NCI-H82 treated with DMSO at 0.1 percent for 48 hours (cell line): ENCODE data around the gene RASA3.

ENCODE experiments used
- DNase-seq: peaks from one replicate; lab custom pipeline; 2025; ENCODE audit not compliant: unreplicated experiment; lab: John Stamatoyannopoulos, UW

RASA3 gene

DNA sequence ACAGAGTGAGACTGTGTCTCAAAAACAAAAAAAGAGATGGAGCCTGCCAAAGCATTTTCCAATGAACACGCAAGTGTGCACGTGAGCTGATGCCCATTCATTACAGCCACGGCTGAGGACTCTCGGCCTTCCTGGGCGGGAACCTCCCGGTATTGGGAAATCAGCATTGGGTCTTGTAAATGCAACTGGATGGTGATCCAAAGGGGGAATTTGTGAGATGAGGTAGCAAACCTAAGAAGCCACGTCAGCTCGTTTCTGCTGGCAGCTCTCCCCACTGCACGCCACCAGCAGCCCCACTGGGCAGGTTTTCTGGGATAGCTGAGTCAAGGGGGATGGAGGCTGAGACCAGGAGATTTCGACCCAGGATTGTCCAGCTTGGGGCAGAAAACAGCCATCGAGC is 170.0 kb downstream of the RASA3 start:
- no peak for DNase-seq

DNA sequence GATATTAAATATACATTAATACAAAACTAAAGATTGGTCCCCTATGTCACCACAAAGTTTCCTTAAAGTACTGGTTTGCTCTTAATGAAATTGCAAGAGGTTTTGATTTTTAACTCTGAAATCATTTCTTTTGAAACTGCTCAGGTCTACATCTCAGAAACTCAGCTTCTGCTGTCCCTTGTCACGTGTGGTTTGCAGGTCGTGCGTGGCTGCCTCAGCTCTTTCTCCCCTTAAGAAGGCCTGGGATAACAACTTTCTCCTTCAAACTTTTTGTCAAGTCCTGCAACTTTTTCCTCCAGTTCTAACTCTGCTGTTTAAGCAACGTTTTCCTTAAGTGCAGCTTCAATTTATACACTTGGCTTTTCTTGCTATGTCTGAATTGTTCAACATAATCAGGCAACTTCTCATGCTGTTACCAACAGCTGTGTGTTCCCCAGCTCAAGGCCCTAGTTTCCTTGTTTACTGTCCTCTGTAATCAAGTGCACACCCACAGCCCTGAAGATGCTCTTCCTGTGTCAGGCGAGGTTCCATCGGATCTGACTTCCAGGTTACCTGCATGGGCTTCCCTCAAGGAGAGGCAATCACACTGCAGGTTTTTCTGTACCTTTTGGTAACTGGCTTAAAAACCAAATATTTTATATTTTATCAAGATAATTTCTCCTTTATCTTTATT is 172.0 kb downstream of the RASA3 start:
- no peak for DNase-seq

DNA sequence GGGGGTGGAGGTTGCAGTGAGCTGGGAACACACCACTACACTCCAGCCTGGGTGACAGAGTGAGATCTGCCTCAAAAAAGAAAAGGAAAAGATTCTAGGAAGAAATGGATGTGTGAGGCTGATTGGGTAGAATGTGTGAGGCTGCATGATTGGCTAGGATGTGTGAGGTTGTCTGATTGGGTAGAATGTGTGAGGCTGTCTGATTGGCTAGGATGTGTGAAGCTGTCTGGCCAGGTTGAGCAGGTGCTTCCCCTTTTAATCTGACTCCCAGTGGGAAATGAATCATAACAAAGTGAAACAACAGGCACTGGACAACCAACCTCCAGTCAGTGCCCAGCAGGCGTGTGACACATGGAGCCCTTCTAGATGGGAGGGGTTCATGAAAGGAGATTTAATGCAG is 173.2 kb downstream of the RASA3 start:
- DNase-seq: no peak

DNA sequence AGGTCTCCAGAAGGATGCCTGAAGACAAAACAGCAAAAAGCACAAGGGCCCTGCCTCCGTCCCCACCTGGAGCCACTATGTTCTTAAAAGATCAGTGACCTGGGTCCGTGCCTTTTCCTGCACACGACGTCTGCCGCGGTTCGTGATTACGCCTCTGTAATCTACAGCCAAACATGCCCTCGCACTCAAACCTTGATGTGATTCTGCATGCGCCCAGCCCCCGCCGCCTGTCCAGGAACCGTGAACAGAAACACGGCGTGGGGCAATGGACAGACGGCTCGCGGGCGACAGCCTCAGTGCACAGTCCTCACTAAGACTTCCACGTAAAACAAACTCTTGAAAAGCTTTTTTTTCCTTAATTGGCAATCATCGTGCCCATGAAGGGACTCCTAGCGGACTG is 174.1 kb downstream of the RASA3 start:
- DNase-seq: no peak

DNA sequence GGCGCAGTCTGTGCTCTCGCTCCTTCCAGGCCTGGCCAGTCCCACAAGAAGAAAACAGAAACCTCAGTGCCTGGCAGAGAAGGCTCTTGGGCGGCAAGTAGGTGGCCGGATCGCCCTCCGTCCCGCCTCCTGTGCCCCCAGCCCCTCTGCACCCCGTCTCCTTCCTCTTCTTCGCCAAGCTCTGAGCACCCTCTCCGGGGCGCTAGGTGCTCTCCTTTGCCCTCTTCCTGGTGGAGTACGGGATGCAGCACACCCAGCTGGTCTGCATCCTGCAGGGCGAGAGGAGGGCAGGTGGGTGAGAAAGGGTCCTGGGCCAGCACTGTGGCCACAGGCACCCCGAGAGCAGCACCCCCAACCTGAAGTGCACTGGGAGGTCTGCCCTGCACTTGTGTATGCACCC is 175.9 kb downstream of the RASA3 start:
- no peak for DNase-seq

DNA sequence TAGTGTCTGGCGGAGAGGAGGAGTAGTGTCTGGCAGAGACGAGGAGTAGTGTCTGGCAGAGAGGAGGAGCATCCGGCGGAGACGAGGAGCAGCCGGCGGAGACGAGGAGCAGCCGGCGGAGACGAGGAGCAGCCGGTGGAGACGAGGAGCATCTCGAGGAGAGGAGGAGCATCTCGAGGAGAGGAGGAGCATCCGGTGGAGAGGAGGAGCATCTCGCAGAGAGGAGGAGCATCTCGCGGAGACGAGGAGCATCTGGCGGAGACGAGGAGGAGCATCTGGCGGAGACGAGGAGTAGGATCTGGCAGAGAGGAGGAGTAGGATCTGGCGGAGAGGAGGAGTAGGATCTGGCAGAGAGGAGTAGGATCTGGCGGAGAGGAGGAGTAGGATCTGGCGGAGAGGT is 176.7 kb downstream of the RASA3 start:
- DNase-seq: no peak

DNA sequence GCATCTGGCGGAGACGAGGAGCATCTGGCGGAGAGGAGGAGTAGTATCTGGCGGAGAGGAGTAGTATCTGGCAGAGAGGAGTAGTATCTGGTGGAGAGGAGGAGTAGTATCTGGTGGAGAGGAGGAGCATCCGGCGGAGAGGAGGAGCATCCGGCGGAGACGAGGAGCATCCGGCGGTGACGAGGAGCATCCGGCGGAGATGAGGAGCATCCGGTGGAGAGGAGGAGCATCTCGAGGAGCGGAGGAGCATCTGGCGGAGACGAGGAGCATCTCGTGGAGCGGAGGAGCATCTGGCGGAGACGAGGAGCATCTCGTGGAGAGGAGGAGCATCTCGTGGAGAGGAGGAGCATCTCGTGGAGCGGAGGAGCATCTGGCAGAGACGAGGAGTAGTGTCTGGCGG is 177.2 kb downstream of the RASA3 start:
- no peak for DNase-seq

DNA sequence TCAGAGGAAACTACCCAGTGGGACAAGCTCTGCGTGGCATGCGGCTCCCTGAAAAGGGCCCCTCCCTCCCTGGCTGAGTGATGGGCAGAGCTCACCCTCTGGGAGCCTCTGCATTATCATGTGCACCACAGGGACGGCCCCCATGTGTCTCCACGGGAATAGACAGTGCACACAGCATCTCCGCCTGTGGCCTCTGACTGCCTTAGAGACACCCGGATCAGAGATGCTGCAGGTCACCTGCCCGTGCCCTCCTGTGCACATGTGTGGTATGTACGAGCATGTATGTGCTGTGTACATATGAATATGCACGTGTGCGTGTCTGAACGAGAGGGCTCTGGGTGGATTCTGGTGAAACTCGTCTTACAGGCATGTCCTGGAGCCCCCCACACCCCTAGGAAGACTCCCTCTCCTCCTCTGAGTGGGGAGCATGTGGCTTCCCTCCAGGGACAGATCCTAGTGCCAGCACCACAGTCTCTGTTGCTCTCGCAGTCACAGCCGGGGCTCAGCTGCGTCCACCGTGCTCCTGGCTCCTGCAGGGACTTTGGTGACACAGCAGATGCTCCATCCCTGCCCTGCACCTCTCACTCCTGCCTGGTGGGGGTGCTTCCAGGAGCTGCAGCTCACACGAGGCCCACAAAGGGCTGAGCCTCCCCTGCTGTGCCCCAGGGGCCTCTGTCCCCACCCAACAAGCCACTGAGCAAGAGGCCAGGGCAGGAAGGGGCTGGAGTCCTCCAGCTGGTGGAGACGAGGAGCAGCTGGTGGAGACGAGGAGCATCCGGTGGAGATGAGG is 178.2 kb downstream of the RASA3 start:
- no peak for DNase-seq

DNA sequence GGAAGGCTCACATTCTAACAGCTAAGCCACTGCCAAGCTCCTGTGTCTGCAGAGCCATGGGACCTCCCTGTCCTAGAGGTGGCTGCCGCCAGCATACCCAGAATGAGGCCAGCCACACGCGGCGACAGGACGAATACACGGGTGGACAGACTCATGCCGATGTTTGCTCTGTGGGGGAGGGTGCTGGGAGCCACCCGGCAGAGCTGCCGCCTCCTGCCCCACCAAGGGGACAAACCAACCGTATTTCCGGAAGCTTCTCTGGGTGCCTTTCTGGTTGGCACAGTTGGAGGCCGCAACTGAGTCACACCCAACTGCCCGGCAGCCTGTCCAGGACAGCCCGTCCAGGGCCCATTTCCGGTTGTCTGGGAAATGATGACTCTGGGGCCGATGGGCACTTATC is 178.9 kb downstream of the RASA3 start:
- no peak for DNase-seq

DNA sequence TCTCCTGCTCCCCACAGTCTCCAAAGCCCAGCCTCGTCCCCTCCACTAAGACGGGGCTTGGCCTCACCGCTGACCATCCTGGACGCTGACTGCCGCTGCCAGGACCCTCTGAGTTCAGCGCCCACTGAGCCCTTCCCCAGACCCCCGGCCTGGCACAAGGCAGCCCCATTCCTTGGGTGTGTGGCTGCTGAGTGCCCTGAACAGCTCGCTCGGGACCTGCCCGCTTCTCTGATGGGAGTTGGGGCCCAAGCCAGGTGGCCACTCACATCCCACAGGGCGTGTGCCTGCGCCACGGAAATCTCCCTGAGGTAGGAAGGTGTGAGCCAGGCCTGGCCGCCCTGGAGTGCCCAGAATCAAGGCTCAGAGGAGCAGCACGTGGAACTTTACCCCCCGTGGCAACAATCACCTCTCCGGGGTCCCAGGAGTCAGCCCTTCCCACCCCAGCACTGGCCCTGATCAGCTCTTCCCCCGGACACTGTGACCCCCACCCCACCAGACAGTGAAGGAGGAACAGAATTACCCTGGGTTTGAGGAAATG is 179.4 kb downstream of the RASA3 start:
- DNase-seq: no peak

DNA sequence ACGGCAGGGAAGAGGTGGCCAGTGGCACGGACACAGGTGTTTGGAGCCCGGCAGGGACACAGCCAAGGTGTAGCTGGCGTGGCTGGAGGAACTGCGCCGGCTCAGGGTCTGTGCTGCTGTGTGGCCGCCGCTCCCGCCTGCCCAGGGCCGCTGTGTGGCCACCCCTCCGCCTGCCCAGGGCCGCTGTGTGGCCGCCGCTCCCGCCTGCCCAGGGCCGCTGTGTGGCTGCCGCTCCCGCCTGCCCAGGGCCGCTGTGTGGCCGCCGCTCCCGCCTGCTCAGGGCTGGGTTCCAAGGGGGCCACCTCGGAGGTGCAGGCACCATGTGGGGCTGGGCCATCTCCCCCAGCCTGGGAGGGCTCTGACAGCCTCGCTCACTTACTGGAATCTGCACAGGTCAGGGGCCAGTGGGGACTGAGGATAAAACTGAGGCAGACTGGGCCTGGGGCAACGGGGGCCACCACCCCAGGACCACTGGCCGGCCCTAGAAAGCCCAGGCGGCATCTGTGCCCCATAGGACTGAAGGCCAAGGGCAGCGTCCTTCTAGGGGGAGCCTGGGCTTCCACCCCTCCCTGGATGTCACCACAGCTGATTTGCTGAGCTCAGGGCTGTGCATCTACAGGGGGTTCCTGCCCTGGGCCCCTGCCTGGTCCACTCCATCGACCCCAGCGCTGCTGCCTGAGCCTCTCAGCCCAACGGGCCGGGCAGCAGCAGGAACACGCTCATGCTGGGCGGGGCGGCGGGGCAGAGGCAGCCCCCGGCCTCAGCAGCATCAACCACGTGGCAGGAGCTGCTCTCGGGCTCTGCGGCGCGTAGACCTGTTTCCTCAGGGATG is 180.1 kb downstream of the RASA3 start:
- DNase-seq: no peak

DNA sequence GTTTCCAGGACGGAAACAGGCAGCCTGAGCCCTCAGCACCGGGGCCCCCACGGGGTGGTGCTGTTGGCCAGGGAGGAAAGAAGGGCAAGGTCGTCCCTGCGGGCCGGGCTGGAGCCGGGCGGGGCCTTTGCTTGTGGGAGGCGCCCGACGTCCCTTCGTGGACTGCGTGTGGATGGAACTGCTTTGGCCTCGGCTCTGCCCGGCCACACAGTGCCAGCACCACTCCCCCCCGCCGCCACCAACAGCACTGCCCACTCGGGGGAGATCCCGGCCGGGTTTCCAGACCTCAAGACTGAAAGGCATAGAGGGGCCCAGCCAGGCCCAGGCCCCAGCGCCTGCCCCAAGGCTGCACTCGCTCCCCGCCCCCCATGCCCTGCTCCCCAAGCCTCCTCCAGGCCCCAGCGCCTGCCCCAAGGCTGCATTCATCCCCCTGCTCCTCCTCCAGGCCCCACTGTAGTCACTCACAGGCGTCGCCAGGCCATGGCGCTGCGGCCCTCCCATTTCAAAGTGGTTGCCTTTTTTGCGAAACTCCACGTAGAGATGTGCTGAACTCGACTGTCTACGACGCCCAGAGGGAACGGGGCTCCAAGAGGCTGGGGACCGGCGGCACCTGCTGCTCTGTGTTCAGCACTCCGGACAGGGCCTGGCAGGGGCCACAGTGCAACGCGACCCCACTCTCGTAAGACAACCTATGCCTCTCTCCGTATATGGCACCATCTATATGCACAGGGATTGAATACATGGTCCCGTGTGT is 181.0 kb downstream of the RASA3 start:
- DNase-seq: peak; percentile 26

DNA sequence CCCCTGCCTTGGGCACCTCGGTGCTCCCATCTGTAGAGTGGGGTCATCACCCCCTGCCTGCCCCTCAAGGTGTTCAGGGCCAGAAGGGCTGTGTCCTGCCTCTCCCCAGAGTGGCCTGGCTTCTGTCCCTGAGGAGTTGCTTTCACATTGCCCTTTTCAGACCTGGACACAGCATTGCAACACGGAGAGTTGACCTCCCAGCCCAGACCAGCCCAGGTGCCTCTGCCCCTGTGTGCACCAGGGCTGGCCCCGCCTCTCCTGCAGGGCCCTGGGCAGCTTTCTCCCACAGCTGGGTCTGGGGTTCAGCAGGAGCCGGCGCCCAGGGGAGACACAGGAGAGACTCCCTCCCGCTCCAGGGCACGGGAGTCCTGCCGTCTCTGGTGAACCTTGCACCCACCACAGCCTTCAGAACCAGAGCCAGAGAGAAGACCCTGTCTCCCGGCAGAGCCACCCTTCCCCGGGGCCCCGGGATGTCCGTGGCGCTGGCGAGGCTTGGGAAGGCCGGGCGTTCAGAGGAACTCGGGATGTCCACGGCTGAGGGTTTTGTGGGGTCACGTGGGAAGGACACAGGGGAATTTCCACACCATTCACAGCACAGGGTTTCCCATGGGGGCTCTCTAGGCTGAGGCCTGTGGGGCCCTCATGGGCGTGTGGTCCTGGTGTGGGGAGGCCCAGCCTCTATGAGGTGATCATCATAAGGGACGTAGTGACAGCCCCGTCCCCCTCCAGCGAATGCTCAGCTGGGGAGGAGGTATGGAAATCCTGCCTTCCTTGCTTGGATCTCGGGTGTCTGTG is 181.8 kb downstream of the RASA3 start:
- no peak for DNase-seq

DNA sequence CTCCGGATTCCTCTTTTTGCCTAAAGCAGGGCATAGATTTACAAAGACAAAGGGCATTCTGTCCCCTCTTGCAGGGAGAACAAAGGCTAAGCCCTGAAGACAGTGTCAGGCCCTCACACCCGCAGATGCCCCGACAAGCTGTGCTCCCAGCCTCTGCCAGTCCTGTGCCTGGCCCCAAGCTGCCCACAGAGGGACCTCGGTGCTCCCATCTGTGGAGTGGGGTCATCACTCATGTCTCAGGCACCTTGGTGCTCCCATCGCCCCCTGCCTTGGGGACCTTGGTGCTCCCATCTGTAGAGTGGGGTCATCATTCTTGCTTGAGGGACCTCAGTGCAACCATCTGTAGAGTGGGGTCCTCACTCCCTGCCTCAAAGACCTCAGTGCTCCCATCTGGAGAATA is 182.9 kb downstream of the RASA3 start:
- no peak for DNase-seq

DNA sequence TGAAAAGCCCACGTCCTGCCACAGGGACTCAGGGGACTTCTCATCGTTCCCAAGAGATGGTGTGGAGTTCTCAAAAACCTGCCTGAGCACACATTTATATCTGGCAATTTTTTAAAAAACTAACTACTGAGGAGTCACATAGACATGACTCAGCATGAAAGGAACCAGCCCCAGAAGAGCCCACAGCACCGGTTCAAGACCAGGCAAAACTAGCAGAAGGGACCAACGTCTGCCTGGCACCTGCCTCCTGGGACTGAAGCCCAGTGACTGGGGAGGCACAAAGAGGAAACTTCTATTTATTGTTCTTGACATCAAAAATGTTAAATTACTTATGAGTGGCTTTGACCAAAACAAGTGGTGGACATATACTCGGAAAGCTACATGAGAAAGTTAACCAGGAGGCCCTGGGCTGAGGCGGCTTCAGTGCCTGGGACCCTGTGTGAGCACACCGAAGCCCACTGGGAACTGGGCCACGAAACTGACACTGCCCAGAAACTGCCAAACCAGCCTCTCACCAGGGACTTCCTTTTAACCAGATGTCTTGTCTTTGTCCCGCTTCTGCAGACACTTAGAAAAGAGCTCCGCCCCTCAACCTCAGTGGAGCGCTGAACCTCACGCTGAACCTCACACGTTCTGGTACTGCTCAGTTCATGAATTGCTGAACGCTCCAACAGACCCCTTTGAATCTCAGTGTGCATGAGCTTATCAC is 184.2 kb downstream of the RASA3 start:
- DNase-seq: no peak

DNA sequence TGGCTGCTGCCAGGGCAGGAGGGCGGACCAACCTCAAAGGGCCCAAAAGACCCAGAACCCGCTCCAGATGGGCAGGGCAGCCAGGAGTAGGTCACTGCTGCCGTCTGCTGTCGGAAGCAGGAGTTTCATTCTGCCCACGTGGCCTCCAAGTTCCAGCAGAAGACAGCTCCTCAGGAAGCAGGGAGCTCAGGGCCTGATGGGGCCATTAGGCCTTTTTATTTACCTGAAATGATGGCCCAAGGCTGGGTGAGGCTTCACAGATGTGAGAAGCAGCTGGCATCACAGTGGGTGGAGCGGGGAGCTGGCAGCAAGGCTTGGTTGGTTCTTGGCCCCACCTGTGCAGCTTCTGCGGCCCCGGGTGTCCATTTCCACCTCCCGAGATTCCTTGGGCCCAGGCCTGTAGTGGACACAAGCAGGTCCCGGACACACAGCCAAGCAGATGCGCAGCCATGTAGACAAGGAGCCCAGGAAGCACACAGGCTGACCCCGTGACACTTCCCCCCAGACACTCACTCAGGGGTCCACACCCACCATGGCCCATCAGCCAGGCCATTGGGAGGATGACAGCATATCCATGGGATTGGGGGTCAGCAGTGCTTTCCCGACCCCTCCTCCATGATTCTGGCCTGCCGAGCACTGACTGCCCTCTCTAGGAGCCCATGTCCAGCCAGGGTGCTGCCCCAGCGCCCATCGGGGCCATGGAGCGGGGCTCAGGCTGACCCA is 185.0 kb downstream of the RASA3 start:
- no peak for DNase-seq

DNA sequence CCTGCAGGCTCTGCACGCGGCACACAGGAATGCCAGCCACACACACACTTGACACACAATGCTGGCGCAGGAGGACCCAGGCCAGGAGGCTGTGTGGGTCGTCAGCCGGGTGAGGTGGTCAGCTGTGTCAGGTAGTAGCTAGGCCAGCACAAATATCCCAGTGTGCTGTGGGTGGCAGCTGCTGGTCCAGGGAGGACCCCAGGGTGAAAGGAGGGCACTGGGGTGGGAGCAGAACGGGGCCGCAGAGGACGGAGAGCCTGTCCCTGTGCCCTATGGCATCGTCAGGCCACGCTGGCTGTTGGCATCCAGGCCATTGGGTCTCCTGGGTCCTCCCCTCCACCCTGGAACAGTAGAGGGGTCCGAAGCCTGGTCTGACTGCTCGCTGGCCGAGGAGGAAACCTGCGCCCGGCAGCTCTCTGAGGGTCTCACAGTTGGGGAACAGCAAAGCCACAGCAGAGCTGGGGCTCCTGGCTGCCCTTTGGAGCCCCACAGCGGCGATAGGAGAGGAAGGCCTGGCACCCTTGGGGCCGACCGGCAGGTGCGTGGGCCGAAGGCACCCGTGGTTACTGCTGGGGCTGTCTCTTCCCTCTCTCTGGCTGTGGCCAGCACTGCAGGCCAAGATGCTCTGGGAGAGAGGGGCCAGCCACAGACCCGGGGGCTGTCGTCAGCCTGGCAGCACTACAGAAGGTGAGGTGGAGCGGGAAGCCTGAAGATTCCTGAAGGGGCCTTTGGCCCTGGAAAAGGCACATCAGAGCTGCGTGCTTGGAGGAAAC is 185.8 kb downstream of the RASA3 start:
- no peak for DNase-seq

DNA sequence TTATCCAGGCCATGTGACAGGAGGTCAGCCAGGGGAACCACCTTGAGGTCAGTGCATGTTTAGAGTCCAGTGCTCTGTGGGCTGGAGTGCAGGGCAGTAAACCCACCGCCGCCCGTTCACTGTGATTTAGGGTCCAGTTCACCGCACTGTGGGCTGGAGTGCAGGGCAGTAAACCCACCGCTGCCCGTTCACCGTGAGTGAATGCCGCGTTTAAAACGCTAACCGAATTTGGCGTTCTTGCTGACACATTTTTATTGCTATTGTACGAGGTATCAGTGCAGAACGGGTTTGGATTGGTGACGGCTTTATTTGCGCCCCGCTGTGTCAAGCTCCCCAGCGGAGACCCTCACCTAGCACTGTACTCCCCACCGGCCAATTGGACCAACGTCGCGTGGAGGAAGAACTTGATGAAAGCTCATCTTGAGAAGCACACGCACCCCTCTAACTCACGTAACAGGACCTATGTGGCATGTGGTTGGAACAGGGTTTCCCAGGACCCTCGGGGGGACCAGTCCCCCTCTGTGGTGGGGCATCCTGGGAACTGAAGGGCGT is 186.5 kb downstream of the RASA3 start:
- no peak for DNase-seq
